ENCODE results near the gene SAA4.
"Not testable (repeated sequence)": the region's sequence is repeated elsewhere in the genome, so short reads cannot be mapped to it uniquely, and the experiment has no call there.

Gene SAA4

GRCh38 chr11:18247191-18247581 lies 10.6 kb upstream of the SAA4 start:
- not testable (repeated sequence) for DNase-seq (ENCODE audit: low read depth in 2 of 2)

- not testable (repeated sequence) for DNase-seq (ENCODE audit: low read depth in 2 of 2)
These were observed 10.0 kb upstream of the SAA4 start for GRCh38 chr11:18246379-18247190.

- no peak for DNase-seq (ENCODE audit: low read depth in 2 of 2)
These were observed 8.8 kb upstream of the SAA4 start for GRCh38 chr11:18245396-18245795.

- peak; percentile 29 to 31 for DNase-seq (ENCODE audit: low read depth in 2 of 2)
These were observed 7.3 kb upstream of the SAA4 start for GRCh38 chr11:18243783-18244362.

- DNase-seq (ENCODE audit: low read depth in 2 of 2), result no peak
These were observed 3.1 kb upstream of the SAA4 start for GRCh38 chr11:18239655-18240054.

GRCh38 chr11:18235394-18236334 lies 938 bp downstream of the SAA4 start:
- DNase-seq (ENCODE audit: low read depth in 2 of 2), result no peak

- DNase-seq (ENCODE audit: low read depth in 2 of 2), result no peak
These were observed 2.7 kb downstream of the SAA4 start for GRCh38 chr11:18233912-18234311.

- no peak for DNase-seq (ENCODE audit: low read depth in 2 of 2)
These were observed 5.7 kb downstream of the SAA4 start for GRCh38 chr11:18230859-18231258.

GRCh38 chr11:18229501-18229900 lies 7.1 kb downstream of the SAA4 start:
- no peak for DNase-seq (ENCODE audit: low read depth in 2 of 2)

GRCh38 chr11:18225913-18226312 lies 10.7 kb downstream of the SAA4 start:
- no peak for DNase-seq (ENCODE audit: low read depth in 2 of 2)

GRCh38 chr11:18223591-18224387 lies 12.8 kb downstream of the SAA4 start:
- no peak for DNase-seq (ENCODE audit: low read depth in 2 of 2)

GRCh38 chr11:18222814-18223421 lies 13.7 kb downstream of the SAA4 start:
- no peak for DNase-seq (ENCODE audit: low read depth in 2 of 2)

GRCh38 chr11:18221274-18221876 lies 15.2 kb downstream of the SAA4 start:
- DNase-seq (ENCODE audit: low read depth in 2 of 2), result no peak

- DNase-seq (ENCODE audit: low read depth in 2 of 2), result no peak
These were observed 27.5 kb downstream of the SAA4 start for GRCh38 chr11:18209058-18209457.

- DNase-seq (ENCODE audit: low read depth in 2 of 2), result no peak
These were observed 31.8 kb downstream of the SAA4 start for GRCh38 chr11:18204771-18205170.

- no peak for DNase-seq (ENCODE audit: low read depth in 2 of 2)
These were observed 32.4 kb downstream of the SAA4 start for GRCh38 chr11:18204220-18204619.

- no peak for DNase-seq (ENCODE audit: low read depth in 2 of 2)
These were observed 32.9 kb downstream of the SAA4 start for GRCh38 chr11:18203723-18204122.

GRCh38 chr11:18197738-18198137 lies 38.9 kb downstream of the SAA4 start:
- DNase-seq (ENCODE audit: low read depth in 2 of 2), result not testable (repeated sequence)

GRCh38 chr11:18196532-18196931 lies 40.1 kb downstream of the SAA4 start:
- DNase-seq (ENCODE audit: low read depth in 2 of 2), result no peak

GRCh38 chr11:18193010-18193409 lies 43.6 kb downstream of the SAA4 start:
- DNase-seq (ENCODE audit: low read depth in 2 of 2), result no peak

- DNase-seq (ENCODE audit: low read depth in 2 of 2), result no peak
These were observed 45.2 kb downstream of the SAA4 start for GRCh38 chr11:18191376-18191775.
